GM12875 (cell line): ENCODE results near the gene FAM135A.

Experiments
- H3K4me3 ChIP-seq: one replicate; pipeline ENCODE4 v1.5.1; 2011; ENCODE audit warnings: low read depth, low read length, control low read depth
- TF ChIP-seq, protein P1 (sequence below): IDR thresholded peaks from 2 replicates; pipeline ENCODE4 v1.5.1; 2011; ENCODE audit warnings: low read depth, mild to moderate bottlenecking, control low read depth, inconsistent platforms, low read length, moderate library complexity, borderline replicate concordance; ENCODE audit not compliant: insufficient read depth

Gene FAM135A

DNA sequence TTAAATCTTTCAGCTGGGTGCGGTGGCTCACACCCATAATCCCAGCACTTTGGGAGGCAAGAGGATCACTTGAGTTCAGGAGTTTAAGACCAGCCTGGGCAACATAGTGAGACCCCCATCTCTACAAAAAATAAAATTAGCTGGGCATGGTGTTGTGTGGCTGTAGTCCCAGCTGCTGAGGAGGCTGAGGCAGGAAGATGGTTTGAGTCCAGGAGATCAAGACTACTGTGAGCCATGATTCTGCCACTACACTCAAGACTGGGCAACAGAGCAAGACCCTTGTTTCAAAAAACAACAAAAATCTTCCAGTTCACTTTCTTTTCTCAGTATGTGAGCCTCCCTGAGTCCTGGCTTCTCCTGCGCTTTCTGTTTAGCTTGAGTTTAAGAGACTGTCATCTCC is 161.3 kb downstream of the FAM135A start:
- TF ChIP-seq, protein P1, sequence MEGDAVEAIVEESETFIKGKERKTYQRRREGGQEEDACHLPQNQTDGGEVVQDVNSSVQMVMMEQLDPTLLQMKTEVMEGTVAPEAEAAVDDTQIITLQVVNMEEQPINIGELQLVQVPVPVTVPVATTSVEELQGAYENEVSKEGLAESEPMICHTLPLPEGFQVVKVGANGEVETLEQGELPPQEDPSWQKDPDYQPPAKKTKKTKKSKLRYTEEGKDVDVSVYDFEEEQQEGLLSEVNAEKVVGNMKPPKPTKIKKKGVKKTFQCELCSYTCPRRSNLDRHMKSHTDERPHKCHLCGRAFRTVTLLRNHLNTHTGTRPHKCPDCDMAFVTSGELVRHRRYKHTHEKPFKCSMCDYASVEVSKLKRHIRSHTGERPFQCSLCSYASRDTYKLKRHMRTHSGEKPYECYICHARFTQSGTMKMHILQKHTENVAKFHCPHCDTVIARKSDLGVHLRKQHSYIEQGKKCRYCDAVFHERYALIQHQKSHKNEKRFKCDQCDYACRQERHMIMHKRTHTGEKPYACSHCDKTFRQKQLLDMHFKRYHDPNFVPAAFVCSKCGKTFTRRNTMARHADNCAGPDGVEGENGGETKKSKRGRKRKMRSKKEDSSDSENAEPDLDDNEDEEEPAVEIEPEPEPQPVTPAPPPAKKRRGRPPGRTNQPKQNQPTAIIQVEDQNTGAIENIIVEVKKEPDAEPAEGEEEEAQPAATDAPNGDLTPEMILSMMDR = no peak

DNA sequence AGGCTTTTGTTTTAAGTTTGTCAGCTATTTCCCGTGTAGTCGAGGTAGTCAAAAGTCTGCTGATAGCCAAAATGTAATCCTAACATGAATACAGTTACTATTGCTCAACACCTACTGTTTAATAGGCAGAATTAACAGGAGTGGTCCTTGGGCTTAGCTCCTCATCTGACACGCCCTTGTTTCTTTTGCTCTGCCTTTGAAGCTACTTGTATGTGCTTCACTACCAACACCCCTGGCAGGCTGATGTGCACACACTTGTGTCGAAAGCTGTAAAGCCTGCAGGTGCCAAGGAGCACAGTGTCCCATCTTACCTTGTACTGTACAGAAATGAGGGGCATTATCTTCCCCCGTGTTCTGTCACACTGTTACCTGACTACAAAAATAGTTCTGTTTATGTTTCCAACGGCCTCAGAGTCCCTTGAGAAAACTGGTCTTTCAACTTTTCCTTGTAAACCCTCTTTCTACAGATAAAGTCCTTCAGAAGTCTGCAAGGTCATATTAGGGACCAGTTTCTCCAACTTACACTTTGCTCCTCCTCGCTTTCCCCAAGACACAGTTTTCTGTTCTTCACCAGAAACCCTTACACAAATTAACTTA is 162.7 kb downstream of the FAM135A start:
- TF ChIP-seq, protein P1 = no peak
- H3K4me3 ChIP-seq = no peak overlapping the region

More for the DNA sequence above, 161.3 kb downstream of the FAM135A start:
- no peak overlapping the region for H3K4me3 ChIP-seq

DNA sequence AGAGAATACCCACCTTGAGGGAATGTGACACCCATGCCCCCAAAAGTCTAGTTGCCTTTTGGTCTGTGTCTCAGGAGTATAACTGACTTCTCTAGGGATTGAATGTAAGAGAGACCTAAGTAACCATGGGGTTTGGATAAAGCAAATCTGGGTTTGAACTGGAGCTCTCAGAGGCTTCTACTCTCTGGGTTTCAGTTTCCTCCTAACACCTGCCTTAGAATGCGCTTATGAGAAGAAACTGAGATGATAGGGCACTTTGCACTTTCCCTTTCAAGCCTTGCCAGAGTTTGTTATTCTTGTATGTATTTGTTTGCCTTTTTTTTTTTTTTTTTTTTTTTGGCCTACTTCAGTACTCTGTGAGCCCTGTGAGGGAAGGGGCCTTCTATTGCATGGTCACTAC is 172.8 kb downstream of the FAM135A start:
- H3K4me3 ChIP-seq = no peak overlapping the region
- TF ChIP-seq, protein P1 = no peak

DNA sequence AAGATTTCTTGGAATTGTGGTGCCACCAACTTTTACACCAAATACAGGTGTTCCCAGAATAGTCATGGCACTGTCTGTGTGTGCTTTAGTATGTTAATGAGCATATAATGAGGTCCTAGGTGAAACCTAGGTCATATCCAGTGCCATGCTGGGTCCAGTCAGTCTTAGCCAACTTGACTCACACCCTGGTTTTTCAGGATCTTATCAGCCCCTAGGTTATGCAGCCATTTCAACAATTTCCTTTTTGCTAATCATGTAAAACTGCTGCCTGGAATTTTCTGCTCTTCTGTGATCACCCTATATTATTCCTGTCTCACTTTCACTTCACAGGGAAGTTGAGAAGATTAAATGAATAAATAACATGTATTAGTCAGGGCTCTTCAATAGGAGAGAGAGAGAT is 177.1 kb downstream of the FAM135A start:
- TF ChIP-seq, protein P1 = no peak
- no peak overlapping the region for H3K4me3 ChIP-seq

DNA sequence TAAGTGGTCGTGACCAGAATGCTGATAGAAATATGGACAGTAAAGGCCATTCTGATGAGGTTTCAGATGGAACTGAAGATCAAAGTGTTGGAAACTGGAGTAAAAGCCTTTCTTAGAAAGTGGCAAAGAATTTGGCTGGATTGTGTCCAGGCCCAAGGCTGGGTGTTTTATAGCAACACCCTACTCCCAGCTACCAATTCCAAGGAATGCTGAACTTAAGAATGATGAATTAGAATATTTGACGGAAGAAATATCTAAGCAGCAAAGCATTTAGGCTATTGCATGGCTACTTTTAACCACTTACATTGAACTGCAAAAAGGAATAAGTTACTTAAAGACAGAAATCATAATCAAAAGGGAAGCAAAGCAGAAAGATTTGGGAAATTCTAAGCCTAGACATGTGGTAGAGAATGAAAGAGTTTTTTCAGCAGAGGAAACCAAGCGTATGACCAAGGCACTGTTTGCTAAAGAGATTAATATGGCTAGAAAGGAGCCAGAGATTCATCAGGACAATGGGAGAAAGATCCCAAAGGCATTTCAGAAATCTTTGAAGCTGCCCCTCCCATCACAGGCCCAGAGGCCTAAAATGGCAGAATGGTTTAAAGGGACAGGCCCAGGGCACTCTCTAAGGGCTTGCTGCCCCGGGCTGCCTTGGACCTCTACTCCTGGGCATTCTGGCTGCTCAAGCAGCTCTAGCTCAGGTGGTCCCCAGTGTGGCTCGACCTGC is 179.2 kb downstream of the FAM135A start:
- H3K4me3 ChIP-seq = no peak overlapping the region
- TF ChIP-seq, protein P1 = no peak

DNA sequence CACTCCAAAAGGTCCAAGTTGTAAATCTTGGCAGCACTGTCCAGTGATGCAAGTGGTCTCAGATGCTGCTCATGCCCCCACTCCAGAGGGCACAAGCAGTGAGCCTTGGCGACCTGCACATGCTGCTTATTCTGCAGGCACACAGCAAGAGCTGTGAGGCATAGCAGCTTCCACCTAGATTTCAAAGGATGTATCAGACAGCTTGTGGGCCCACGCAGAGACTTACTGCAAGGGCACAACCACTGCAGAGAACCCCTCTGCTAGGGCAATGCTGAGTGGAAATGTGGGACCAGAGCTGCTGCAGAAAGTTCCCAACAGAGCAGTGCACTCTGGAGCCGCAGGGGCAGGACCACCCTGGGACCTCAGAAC is 179.8 kb downstream of the FAM135A start:
- TF ChIP-seq, protein P1 = no peak
- no peak overlapping the region for H3K4me3 ChIP-seq

DNA sequence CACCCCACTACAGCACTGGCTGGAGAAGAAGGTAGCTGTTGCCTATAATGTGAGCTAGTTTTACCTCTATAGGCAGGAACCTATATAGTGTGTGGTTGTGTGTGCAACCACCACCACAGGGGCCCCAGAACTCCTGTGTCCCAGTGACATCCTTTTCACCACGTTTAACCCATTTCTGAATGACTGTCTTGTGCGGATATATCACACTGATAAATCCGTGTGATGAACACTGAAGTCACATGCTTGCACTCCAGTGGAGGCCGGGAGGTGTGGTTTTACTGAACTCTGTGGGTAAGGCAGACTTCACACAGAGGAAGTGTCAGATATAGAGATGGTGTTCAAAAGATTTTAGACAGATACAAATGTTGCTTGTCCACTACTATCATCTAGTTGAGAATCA is 185.9 kb downstream of the FAM135A start:
- no peak overlapping the region for H3K4me3 ChIP-seq

More for the DNA sequence above, 185.9 kb downstream of the FAM135A start:
- TF ChIP-seq, protein P1 = no peak
